Subcutaneous adipose tissue (tissue), 4 donors: ENCODE data around the gene CEP85. TPM values are rescaled to one million over a fixed set of nuclear protein-coding genes. Genes with fewer than 3 reads are reported as not detected.

Source experiments
- total RNA-seq, 4 donors: library from RNA; depleted of rRNA; stranded (reverse); fragments of >200 nt; gene quantifications; one replicate each; pipeline ENCODE4 v1.1.0, GENCODE V29; 2016
- TF ChIP-seq, protein P1 (sequence below): fragments of 450-650 bp; IDR thresholded peaks from one replicate; pipeline ENCODE4 v1.5.1; 2016; ENCODE audit warnings: low read depth, mild to moderate bottlenecking, control low read depth, antibody characterized with exemption, moderate library complexity

CEP85 gene
- total RNA-seq, 4 donors from 2014 or later, result 3.7 to 5.4 (median 4.4) TPM

DNA sequence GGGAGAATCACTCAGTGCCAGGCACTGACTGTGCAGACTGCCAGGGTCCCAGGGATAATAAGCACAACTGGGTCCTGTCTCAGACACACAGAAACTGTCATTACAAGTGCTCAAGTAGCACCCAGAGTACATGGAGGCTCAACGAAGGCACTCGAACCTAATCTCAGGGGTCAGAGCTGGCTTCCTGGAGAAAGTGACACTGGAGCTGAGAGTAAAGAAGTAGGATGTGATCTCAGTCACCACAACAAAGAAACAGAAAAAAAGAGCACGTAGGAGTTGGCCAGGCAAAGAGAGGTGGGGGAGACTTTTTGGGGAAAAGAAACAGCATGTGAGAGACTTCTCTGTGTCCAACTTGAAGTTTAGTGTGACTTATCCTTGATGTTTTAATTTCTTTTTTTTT, 42.3 kb upstream of the CEP85 start:
- TF ChIP-seq, protein P1, sequence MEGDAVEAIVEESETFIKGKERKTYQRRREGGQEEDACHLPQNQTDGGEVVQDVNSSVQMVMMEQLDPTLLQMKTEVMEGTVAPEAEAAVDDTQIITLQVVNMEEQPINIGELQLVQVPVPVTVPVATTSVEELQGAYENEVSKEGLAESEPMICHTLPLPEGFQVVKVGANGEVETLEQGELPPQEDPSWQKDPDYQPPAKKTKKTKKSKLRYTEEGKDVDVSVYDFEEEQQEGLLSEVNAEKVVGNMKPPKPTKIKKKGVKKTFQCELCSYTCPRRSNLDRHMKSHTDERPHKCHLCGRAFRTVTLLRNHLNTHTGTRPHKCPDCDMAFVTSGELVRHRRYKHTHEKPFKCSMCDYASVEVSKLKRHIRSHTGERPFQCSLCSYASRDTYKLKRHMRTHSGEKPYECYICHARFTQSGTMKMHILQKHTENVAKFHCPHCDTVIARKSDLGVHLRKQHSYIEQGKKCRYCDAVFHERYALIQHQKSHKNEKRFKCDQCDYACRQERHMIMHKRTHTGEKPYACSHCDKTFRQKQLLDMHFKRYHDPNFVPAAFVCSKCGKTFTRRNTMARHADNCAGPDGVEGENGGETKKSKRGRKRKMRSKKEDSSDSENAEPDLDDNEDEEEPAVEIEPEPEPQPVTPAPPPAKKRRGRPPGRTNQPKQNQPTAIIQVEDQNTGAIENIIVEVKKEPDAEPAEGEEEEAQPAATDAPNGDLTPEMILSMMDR, result no peak

DNA sequence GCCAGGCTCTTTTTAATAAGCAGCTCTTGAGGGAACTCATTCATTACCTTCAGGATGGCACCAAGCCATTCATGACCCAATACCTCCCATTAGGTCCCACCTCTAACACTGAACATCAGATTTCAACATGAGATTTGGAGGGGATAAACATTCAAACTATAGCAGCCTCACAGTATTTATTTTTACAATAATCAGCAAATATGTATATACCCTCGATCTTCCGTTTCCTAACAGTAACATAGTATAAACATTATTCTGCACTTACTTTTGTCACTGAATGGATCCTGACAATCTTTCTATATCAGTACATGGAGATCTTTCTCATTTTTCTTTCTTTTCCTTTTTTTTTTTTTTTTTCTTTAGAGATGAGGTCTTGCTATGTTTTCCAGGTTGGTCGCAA, 38.2 kb upstream of the CEP85 start:
- TF ChIP-seq, protein P1, result no peak

DNA sequence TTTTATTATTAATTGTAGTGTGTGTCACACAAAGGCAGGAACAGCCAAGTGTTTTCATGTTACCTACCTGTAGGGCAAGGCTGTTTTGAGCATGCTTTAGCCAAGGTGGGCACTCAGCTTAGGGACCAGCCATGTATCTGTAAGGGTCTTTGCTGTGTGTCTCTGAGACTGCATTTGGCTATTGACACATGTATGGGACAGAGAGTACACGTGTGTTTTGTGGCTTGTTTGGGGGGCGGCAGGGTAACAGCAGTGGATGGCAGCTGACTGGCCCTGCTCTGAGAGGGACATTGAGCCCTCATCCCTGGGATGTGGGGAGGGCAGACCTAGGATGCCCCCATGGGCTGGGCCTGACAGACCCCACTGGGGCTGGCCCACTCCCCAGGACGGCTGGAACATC, 36.7 kb upstream of the CEP85 start:
- TF ChIP-seq, protein P1, result no peak

DNA sequence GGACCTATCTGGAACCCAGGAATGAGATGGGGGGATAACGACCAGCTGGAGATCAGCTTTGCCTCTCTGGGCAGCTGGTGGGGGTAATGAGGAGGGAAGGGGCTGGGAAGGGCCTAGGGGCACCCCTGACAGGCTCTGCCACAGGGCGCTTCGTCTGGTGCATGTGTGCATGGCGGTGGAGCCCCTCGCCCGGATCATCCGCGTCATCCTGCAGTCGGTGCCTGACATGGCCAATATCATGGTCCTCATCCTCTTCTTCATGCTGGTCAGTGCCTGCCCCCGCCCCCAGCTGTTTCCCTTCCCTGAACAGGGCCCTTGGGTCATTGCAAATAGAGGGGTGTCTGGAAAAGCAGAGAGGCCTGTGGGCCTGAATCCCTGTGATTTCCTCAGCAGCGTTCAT, 36.2 kb upstream of the CEP85 start:
- TF ChIP-seq, protein P1, result no peak

DNA sequence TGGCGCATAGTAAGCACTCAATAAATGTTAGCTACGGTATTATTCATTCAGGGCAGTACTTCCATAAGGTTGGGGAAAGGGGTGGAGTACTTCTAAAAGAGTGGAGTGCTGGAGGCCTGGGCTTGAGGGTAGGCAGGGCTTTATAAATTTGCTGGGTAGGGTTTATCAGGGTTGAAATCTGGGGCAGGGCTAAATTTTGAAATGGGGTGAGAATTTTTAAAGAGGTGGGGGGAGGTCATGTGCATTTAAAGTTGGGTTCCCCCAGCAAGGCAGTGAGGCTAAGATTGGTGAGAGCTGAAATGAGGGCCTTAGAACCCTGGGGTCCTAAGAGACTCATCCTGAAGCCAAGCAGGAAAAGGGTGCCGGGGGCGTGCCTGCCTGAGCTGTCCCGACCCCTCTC, 33.6 kb upstream of the CEP85 start:
- TF ChIP-seq, protein P1, result no peak

DNA sequence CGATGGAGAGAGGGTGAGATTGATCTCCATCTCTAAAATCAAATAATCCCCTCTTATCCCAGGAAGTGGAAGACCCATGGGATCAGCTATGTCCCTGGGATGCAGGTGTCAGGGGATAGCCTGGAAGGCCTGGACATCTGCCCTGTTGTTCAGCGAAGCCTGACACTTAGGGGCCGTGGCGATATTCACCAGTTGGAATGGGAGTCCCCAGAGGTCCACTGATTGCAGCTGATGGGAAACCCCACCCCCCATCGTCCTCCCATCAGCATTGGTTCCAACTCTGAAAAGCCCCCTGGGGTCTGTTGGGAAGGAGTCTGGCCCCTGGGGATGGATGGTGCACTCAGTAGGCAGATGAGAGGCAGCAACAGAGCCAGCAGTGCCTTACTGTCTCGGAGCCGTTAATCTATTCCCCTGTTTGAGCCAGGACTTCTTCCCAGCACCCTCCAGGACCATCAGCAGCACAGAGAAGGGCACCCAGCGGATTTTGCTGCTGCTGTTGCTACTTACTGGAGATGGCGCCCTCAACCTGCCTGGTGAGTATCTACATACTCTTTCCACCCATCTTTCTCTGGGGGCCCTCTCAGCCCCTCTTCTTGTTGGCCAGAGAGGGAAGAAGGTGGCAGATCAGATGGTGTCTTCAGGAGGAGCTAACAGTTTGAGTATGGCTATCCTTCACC, 30.2 kb upstream of the CEP85 start:
- TF ChIP-seq, protein P1, result no peak

DNA sequence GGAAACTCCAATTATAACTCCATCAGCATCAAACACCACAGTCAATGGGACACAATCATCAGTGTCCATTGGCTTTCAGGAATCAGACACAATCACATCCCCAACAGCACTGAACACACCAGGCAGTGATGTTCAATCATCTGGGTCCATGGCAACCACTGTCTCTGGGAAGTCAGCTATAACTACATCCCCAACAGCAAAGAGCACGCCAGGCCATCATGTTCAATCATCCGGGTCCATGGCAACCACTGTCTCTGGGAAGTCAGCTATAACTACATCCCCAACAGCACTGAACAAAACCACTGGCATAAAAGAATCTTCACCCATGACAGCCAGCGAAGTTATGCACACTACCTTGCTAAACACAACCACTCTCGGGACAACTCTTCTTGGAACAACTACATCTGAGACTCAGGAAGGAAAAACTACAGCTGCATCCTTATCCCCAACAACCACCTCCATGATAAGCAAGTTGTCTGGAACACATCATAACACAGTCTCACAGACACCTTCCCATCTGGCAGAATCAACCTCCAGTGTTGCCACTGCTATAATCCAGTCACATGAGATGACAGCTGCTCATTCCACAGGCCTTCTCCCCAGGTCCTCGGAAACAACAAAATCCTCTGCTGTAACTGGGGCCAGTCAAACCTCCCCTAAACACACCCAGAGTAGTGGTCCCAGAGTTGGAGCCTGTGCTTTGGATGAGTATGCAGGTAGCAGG, 23.7 kb upstream of the CEP85 start:
- TF ChIP-seq, protein P1, result no peak
